ENCODE measurements around the gene LIG3.
A peak's percentile ranks its signal among the peaks of the same experiment; 100 is the strongest.
"Not testable (repeated sequence)": the region's sequence is repeated elsewhere in the genome, so short reads cannot be mapped to it uniquely, and the experiment has no call there.

Gene LIG3

DNA sequence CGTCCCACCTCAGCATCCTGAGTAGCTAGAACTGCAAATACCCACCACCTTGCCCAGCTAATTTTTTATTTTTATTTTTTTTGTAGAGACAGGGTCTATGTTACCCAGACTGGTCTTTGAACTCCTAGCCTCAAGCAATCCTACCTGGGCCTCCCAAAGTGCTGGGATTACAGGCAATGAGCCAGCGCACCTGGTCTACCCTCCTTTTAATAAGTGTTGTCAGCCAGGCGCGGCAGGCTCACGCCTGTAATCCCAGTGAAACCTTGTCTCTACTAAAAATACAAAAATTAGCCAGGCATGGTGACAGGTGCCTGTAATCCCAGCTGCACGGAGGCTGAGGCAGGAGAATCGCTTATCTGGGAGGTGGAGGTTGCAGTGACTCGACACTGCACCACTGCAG lies 63.9 kb downstream of the LIG3 start:
- DNase-seq = no peak

DNA sequence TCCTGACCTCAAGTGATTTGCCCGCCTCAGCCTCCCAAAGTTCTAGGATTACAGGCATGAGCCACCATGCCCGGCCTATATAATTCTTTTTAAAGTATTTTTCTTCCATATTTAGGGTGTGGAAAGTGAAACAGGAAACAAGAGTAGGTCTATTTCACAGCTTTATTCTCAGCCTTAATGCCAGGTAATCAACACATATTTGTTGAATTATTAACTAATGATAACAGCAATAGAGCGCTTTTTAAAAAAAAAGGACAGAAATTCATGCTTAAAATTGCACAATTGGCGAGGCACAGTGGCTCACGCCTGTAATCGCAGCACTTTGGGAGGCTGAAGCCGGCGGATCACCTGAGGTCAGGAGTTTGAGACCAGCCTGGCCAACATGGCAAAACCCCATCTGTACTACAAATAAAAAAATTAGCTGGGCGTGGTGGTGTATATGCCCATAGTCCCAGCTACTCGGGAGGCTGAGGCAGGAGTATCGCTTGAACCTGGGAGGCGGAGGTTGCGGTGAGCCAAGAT lies 65.2 kb downstream of the LIG3 start:
- DNase-seq = not testable (repeated sequence)

DNA sequence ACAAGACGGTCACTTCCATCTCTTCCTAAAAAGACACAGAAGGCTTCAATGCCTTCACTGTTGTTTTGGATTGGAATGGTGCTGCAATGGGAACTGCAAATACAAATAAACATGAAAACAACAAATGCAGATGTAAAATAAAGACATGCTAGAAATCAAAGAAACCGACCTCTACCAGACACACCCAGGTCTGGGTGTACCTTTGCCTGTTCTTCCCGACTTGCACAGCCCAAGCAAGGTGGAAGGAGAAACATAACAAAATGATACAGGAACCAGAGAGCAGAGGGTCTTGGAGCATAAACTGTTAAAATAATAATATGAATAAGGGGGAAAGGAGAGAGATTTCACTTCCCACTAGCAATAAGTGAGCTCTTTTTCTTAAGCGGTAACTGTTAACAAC lies 65.9 kb downstream of the LIG3 start:
- DNase-seq = no peak

DNA sequence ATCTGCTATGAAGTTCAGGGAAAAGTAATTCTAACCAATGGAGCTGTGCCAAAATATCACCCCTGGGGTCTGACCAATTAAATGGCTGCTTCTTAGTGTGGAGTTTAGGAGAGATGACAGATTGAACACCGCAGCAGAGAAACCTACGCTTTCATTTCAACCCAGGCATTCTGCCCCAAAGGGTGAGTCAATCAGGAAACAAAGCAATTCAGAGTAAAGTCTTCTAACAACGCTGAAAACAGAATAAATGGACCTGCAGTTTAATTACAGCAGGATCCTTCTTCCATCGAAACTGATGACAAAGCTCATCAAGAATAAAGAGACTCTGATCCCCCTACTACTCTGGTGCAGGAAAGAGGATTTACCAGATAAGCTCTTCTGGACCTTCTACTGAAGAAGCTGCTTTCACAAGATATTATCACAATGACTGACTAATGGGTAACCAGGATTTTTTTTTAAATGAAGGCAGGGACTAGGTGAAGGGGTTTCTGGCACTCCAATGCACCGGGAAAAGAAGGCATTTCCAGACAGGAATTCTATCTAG lies 66.5 kb downstream of the LIG3 start:
- DNase-seq = peak; percentile 26

DNA sequence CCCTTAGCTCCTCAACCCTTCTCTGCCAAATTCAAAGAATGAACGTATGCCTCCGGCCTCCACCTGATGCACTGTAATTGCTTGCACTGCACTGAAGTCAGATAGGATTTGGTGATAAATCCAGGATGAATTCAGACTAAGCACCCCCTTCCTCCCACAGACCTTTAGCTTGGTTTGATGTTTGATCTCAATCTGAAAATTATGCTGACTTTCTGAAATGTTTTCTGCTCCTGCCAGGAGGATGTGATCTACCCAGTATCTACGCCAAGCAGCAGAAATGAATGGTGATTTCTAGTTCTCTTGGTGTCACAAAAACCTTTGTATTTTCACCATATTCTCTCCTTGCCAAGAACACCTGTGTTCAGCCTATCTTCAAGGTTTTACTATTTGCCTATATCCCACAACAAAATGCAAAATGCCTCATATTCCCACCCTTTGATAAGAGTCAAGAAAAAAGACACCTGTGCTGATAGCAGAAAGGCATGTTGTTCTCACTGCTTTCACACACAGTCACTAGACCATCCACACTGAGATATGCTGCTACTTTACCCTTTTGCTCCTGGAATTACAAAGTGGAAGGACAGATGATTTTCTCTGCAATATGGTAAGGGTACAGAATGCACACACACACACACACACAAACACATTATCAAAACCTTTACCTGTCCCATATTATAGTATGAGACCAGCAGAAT lies 68.5 kb downstream of the LIG3 start:
- no peak for DNase-seq

DNA sequence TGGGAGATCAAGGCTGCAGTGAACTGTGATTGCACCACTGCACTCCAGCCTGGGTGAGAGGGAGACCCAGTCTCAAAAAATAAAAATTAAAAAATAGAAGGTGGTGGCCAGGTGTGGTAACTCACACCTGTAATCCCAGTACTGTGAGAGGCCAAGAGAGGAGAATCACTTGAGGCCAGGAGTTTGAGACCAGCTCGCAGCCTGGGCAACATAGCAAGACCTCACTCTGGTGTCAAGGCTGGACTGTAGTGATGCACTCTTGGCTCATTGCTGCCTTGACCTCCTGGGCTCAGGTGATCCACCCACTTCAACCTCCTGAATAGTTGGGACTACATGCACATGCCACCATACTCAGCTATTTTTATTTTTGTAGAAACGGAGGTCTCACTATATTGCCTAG lies 69.9 kb downstream of the LIG3 start:
- DNase-seq = no peak

DNA sequence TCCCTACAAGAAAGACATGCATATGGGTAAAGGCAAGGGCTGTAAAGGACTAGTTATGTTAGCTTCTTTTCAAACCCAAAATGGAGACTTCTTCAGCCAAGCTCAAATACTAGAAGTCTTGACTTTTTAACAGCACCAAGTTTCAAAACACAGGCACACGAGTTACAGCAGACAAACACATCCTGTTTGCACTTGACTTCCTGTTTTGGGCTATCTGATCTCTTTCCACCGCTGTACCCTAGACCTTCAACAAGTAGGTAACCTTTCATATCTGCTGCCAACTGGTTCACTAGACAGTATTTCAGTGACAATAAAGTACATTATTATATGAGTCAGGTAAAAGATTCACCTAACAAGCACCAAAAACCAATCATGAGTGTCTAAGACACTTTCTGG lies 70.9 kb downstream of the LIG3 start:
- DNase-seq = no peak

DNA sequence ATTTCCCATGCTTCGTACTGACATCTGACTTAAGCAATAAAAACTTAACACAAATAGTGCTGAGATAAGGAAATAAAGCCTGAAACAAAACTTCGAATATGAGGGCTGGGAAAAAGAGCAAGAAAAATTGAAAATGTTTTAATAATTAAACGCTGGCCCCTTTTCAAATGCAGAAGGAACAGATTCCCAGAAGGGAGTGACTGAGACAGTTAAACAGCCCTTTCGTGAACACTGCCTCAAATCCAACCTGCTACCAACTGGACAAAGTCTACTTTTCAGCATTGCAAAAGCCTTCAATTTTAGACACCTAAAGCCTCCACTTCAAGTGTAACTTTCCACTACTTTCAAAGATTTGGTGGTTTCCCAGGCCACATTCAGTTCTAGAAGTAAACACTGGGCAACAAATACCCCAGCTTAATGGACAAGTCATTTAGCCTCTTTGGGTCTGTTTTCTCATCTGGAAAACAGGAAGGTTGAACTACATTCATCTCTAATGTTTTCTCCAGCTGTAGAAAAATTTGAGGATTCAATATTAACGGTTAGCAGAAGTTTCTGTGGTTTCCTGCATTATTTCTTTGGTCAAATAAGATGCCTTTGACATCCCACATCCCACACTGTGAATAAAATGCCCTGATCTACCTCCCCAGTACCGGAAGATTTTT lies 71.4 kb downstream of the LIG3 start:
- DNase-seq = peak; percentile 8

DNA sequence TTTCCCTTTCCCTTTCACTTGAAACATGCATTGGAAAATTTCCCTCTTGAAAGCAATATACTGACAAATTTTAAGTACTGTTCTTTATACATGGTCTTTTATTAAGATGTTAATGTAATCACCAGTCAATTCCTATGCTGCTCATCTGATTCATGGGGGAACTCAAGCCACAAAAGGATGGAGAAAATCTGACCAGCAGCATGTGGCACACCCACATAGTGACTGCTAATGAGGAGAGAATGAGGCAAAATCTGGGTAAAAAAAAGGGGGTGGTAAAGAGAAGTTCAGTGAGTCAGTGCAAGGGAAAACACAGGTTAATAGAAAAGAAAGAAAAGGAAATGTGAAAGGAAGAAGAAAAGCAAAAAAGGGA lies 71.9 kb downstream of the LIG3 start:
- peak; percentile 19 for DNase-seq

DNA sequence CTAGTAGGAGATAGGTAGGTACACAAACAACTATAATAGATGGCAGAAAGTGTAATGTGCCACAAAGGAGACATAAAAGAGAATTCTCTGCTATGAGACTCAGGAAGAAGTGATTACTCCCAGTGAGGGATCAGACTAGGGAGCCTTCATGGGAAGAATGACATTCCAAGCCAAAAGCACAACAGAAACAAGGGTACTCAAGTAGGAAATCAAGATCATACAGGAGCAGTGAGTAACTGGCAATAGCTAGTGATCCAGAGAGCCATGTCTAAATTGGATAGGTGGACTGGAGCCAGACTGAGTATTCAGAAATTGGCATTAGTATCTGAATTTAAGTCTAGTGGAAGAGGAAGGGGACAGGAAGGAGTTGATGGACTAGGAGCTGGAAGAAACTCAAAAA lies 72.5 kb downstream of the LIG3 start:
- DNase-seq = no peak

DNA sequence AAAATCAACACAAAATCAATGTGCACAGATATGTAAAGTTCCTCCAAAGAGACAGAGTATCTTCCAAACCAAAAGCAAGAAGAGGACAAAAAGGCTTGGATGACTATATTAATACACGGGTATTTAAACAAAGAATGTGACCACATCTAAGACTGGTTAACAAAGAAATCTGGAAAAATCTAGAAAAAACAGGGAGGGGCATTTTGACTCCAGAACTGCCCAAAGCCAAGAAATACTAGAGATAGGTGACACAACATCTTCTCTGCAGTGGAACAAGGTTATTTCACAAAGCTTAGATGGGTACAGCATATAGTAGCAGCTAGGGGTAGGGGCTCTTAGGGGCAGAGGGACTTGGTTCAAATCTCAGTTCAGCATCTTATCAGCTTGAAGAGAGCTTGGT lies 72.9 kb downstream of the LIG3 start:
- DNase-seq = no peak

DNA sequence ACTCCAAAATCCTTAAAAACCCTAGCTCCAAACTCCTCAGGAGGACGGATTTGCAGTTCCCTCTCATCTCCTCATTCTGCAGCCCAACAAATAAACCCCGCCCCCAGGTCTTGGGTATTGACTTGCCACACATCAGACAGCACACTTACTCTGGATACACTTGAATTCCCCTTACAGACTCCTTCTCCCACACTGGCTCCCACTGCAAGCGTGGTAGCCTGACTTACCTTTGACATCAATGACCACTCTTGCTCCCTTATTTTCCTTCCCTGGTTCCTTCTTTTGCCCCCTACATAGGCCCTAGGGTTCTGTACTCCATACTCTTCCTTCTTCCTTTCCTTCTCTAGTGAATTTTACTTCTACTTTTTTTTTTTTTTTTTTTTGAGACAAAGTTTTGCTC lies 75.7 kb downstream of the LIG3 start:
- DNase-seq = no peak

DNA sequence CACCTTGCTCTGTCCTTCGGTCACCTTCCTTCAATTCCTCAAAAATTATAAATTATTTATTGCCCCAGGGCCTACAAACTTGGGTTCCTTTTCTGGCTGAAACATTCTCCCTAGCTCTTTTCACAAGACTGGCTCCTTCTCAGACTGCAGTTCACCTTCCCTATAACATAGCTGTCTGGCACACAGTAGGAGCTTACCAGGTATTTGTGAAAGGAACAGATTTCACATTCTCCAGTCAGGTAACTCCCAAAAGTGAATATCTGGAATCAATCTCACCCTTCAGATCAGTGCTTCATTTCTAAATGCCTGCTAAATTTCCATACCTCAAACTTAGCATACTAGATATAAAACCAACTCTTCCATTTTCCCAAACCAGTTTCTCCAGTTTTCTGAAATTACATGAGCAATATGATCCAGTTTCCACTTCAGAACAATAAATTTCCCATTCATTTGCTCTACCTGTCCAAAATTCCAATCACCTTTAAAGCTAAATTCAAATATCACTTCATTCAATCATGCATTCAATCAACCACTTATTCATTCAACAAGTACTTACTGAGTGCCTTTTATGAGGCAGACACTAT lies 77.1 kb downstream of the LIG3 start:
- no peak for DNase-seq
